ENCODE measurements around the gene PCNX3. TPM values are rescaled to one million over a fixed set of nuclear protein-coding genes. Genes with fewer than 3 reads are reported as not detected.

The PCNX3 gene
- total RNA-seq, 1 donor from 2014 or later, result 32.4 TPM

- Histone ChIP-seq H3K9me3 (no peaks in the 10 kb centered on the region), H3K4me1 (peaks cover 44% of the 10 kb centered on the region), H3K27ac (peak overlapping the region; percentile 56), H3K4me3 (peak overlapping the region; percentile 47), H3K36me3 (peaks cover 80% of the 10 kb centered on the region), H3K27me3 (ENCODE audit: low read depth) (no peaks in the 10 kb centered on the region)
- TF ChIP-seq CTCF (IDR thresholded peaks at IDR 0.05), result no peak
- peak; percentile 68 to 79 for ATAC-seq
- intact Hi-C loops (cut with DNase I), result no loop called here
- peak; percentile 64 for DNase-seq
These were observed 31.6 kb downstream of the PCNX3 start for GRCh38 chr11:65646958-65647701.

GRCh38 chr11:65648997-65649493 lies 33.5 kb downstream of the PCNX3 start:
- Histone ChIP-seq H3K27me3 (ENCODE audit: low read depth) (no peaks in the 10 kb centered on the region), H3K4me1 (peaks cover 43% of the 10 kb centered on the region), H3K36me3 (peaks cover 72% of the 10 kb centered on the region), H3K27ac (no peak overlapping the region), H3K4me3 (no peak overlapping the region), H3K9me3 (no peaks in the 10 kb centered on the region)
- no peak for ATAC-seq
- intact Hi-C loops (cut with DNase I), result no loop called here
- DNase-seq, result no peak
- TF ChIP-seq CTCF (IDR thresholded peaks at IDR 0.05), result no peak

GRCh38 chr11:65649656-65650546 lies 34.3 kb downstream of the PCNX3 start:
- H3K9me3 ChIP-seq, result no peaks in the 10 kb centered on the region
- no peak for TF ChIP-seq CTCF (IDR thresholded peaks at IDR 0.05)
- H3K27ac ChIP-seq, result peak overlapping the region; percentile 96
- H3K4me3 ChIP-seq, result no peak overlapping the region
- DNase-seq (no peak), ATAC-seq (no peak)
- H3K4me1 ChIP-seq, result peaks cover 51% of the 10 kb centered on the region
- intact Hi-C loops (cut with DNase I), result no loop called here
- H3K36me3 ChIP-seq, result peaks cover 73% of the 10 kb centered on the region
- no peaks in the 10 kb centered on the region for H3K27me3 ChIP-seq (ENCODE audit: low read depth)

GRCh38 chr11:65650547-65651338 lies 35.2 kb downstream of the PCNX3 start:
- Histone ChIP-seq H3K4me1 (peaks cover 52% of the 10 kb centered on the region), H3K36me3 (peaks cover 73% of the 10 kb centered on the region), H3K4me3 (no peak overlapping the region), H3K27ac (peak overlapping the region; percentile 96), H3K9me3 (no peaks in the 10 kb centered on the region), H3K27me3 (ENCODE audit: low read depth) (no peaks in the 10 kb centered on the region)
- DNase-seq (no peak), ATAC-seq (no peak)
- no peak for TF ChIP-seq CTCF (IDR thresholded peaks at IDR 0.05)
- intact Hi-C loops (cut with DNase I), result no loop called here

GRCh38 chr11:65651339-65651588 lies 35.7 kb downstream of the PCNX3 start:
- H3K4me3 ChIP-seq, result no peak overlapping the region
- no peaks in the 10 kb centered on the region for H3K9me3 ChIP-seq
- DNase-seq, result no peak
- ATAC-seq, result no peak
- no peak for TF ChIP-seq CTCF (IDR thresholded peaks at IDR 0.05)
- peaks cover 73% of the 10 kb centered on the region for H3K36me3 ChIP-seq
- peaks cover 52% of the 10 kb centered on the region for H3K4me1 ChIP-seq
- peak overlapping the region; percentile 96 for H3K27ac ChIP-seq
- H3K27me3 ChIP-seq (ENCODE audit: low read depth), result no peaks in the 10 kb centered on the region
- intact Hi-C loops (cut with DNase I), result no loop called here
